HepG2 (cell line): ENCODE measurements around the gene MMS19.
A peak's percentile ranks its signal among the peaks of the same experiment; 100 is the strongest.

Experiments
- CTCF ChIP-seq: sonication (generic); formaldehyde crosslinking; IDR thresholded peaks from 2 replicates; pipeline ENCODE4 v1.5.0; 2020; ENCODE audit warnings: mild to moderate bottlenecking, missing genetic modification reagents, moderate library complexity
- EP300 ChIP-seq, 3 experiments: sonication (generic) in 1 of 3; formaldehyde crosslinking in 1 of 3; IDR thresholded peaks; 2 replicates each; pipeline versions ENCODE4 v1.5.1 to v1.6.1; 2011 to 2020; ENCODE audit warnings: low read depth in 2 of 3, low read length in 2 of 3, borderline replicate concordance in 1 of 3, improper control_type of control experiment in 1 of 3, mild to moderate bottlenecking in 1 of 3, missing genetic modification reagents in 1 of 3, moderate library complexity in 1 of 3
- FOXK1 ChIP-seq: sonication (generic); formaldehyde crosslinking; IDR thresholded peaks from 2 replicates; pipeline ENCODE4 v1.4.0; 2020; ENCODE audit warnings: low read depth, missing genetic modification reagents, borderline replicate concordance
- GPBP1L1 ChIP-seq: sonication (generic); formaldehyde crosslinking; IDR thresholded peaks from 2 replicates; pipeline ENCODE4 v1.5.0; 2020; ENCODE audit warnings: mild to moderate bottlenecking, missing genetic modification reagents
- HIVEP1 ChIP-seq: sonication (generic); formaldehyde crosslinking; IDR thresholded peaks from 2 replicates; pipeline ENCODE4 v1.4.0; 2020; ENCODE audit warnings: mild to moderate bottlenecking, missing genetic modification reagents
- PATZ1 ChIP-seq: sonication (generic); formaldehyde crosslinking; IDR thresholded peaks from 2 replicates; pipeline ENCODE4 v1.4.0; 2020; ENCODE audit warnings: missing genetic modification reagents
- POLR2A ChIP-seq, 2 experiments: IDR thresholded peaks; 2 replicates each; pipeline ENCODE4 v1.6.1; 2011; ENCODE audit warnings: low read depth in 2 of 2, low read length in 2 of 2, mild to moderate bottlenecking in 1 of 2, moderate library complexity in 1 of 2; ENCODE audit not compliant: insufficient read depth in 1 of 2
- SMC3 ChIP-seq: IDR thresholded peaks from 2 replicates; pipeline ENCODE4 v1.6.1; 2011; ENCODE audit warnings: low read length, improper control_type of control experiment
- SNAPC5 ChIP-seq: sonication (generic); formaldehyde crosslinking; IDR thresholded peaks from 2 replicates; pipeline ENCODE4 v1.8.1; 2023; ENCODE audit warnings: mild to moderate bottlenecking, missing genetic modification reagents, borderline replicate concordance
- TAF1 ChIP-seq: sonication (generic); formaldehyde crosslinking; IDR thresholded peaks from 2 replicates; pipeline ENCODE4 v1.4.0; 2020; ENCODE audit warnings: missing genetic modification reagents
- TRIM24 ChIP-seq: sonication (generic); formaldehyde crosslinking; IDR thresholded peaks from 2 replicates; pipeline ENCODE4 v1.8.0; 2022; ENCODE audit warnings: mild to moderate bottlenecking, missing genetic modification reagents
- ZNF121 ChIP-seq: sonication (generic); formaldehyde crosslinking; IDR thresholded peaks from 2 replicates; pipeline ENCODE4 v1.5.0; 2020; ENCODE audit warnings: mild to moderate bottlenecking, missing genetic modification reagents

GRCh38 chr10:97534746-97535367 is 36.6 kb upstream of the MMS19 start:
- TF ChIP-seq TAF1 (CRISPR knock-in tag) = no peak
- TF ChIP-seq SMC3 = peak; percentile 59
- TF ChIP-seq CTCF (CRISPR knock-in tag) = peak; percentile 83
- TF ChIP-seq HIVEP1 (CRISPR knock-in tag) = no peak
- TF ChIP-seq PATZ1 = peak; percentile 46; the same call in 1 of the 2 replicates
- TF ChIP-seq POLR2A (IDR thresholded peaks at IDR 0.05; ENCODE audit: insufficient read depth in 1 of 2, low read depth in 2 of 2, low read length in 2 of 2) = no peak
- TF ChIP-seq SNAPC5 (CRISPR knock-in tag) = no peak
- no peak for TF ChIP-seq FOXK1 (CRISPR knock-in tag)
- TF ChIP-seq TRIM24 (CRISPR knock-in tag) = no peak
- no peak for TF ChIP-seq EP300 (IDR thresholded peaks at IDR 0.05; ENCODE audit: low read depth in 2 of 2, low read length in 2 of 2)
- TF ChIP-seq EP300 (CRISPR knock-in tag; IDR thresholded peaks at IDR 0.05; ENCODE audit: borderline replicate concordance) = no peak
- TF ChIP-seq ZNF121 (CRISPR knock-in tag) = no peak
- no peak for TF ChIP-seq GPBP1L1 (CRISPR knock-in tag)
